ENCODE results near the gene CENPV. TPM values are rescaled to one million over a fixed set of nuclear protein-coding genes. Genes with fewer than 3 reads are reported as not detected.
"Not testable (repeated sequence)": the region's sequence is repeated elsewhere in the genome, so short reads cannot be mapped to it uniquely, and the experiment has no call there.

Gene CENPV
- total RNA-seq, 1 experiment from 2014 or later: 58.0 TPM

GRCh38 chr17:16391451-16391850, 38.2 kb upstream of the CENPV start:
- Mint-ChIP-seq H3K9me3 (ENCODE audit: low read depth, unreplicated experiment) (no peaks in the 10 kb centered on the region), H3K27ac (ENCODE audit: unreplicated experiment) (no peak overlapping the region), H3K27me3 (ENCODE audit: unreplicated experiment) (no peaks in the 10 kb centered on the region), H3K4me1 (ENCODE audit: low read depth, unreplicated experiment) (no peaks in the 10 kb centered on the region), H3K36me3 (ENCODE audit: insufficient read depth, unreplicated experiment) (peaks cover 10% of the 10 kb centered on the region), H3K4me3 (ENCODE audit: low read depth, unreplicated experiment) (no peak overlapping the region)
- no peak for DNase-seq
- CTCF ChIA-PET: no interaction called here
- no TSS peak for BruUV-seq (replicated peaks)
- no peak for TF ChIP-seq CTCF (IDR thresholded peaks at IDR 0.05; ENCODE audit: unreplicated experiment)
- intact Hi-C loops (cut with micrococcal nuclease; ENCODE audit: unreplicated experiment): no loop called here

DNA sequence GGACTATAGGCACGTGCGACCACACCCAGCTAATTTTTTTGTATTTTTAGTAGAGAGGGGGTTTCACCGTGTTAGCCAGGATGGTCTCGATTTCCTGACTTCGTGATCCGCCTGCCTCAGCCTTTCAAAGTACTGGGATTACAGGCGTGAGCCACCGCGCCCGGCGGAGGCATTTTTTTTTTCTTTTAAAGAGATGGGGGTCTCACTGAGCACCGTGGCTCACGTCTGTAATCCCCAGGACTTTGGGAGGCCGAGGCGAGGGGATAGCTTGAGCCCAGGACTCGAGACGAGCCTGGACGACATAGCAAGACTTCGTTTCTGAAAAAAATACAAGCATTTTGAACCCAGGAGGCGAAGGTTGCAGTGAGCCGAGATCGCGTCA, 32.8 kb upstream of the CENPV start:
- H3K27ac Mint-ChIP-seq (ENCODE audit: unreplicated experiment); BruUV-seq (replicated peaks); H3K27me3 Mint-ChIP-seq (ENCODE audit: unreplicated experiment); DNase-seq; H3K9me3 Mint-ChIP-seq (ENCODE audit: low read depth, unreplicated experiment); intact Hi-C loops (cut with micrococcal nuclease; ENCODE audit: unreplicated experiment); H3K4me1 Mint-ChIP-seq (ENCODE audit: low read depth, unreplicated experiment): not testable (repeated sequence)
- CTCF ChIA-PET: interaction anchor here (0.5 to 0.7 kb wide), 2 partner anchors 33 to 41 kb away, joined by 3 read pairs; no protein-coding TSS in a partner anchor
- H3K4me3 Mint-ChIP-seq (ENCODE audit: low read depth, unreplicated experiment): peak overlapping the region; percentile 74
- H3K36me3 Mint-ChIP-seq (ENCODE audit: insufficient read depth, unreplicated experiment): peaks cover 36% of the 10 kb centered on the region

- Mint-ChIP-seq H3K9me3 (ENCODE audit: low read depth, unreplicated experiment) (no peaks in the 10 kb centered on the region), H3K4me1 (ENCODE audit: low read depth, unreplicated experiment) (peaks cover 8% of the 10 kb centered on the region), H3K4me3 (ENCODE audit: low read depth, unreplicated experiment) (no peak overlapping the region), H3K36me3 (ENCODE audit: insufficient read depth, unreplicated experiment) (peaks cover 45% of the 10 kb centered on the region), H3K27ac (ENCODE audit: unreplicated experiment) (no peak overlapping the region), H3K27me3 (ENCODE audit: unreplicated experiment) (no peaks in the 10 kb centered on the region)
- BruUV-seq (replicated peaks): no TSS peak
- CTCF ChIA-PET: no interaction called here
- DNase-seq: no peak
- intact Hi-C loops (cut with micrococcal nuclease; ENCODE audit: unreplicated experiment): no loop called here
- TF ChIP-seq CTCF (IDR thresholded peaks at IDR 0.05; ENCODE audit: unreplicated experiment): no peak
Observed at GRCh38 chr17:16384557-16384956, 31.3 kb upstream of the CENPV start.

- no peak for TF ChIP-seq CTCF (IDR thresholded peaks at IDR 0.05; ENCODE audit: unreplicated experiment)
- no TSS peak for BruUV-seq (replicated peaks)
- intact Hi-C loops (cut with micrococcal nuclease; ENCODE audit: unreplicated experiment): no loop called here
- DNase-seq: no peak
- no peak overlapping the region for H3K27ac Mint-ChIP-seq (ENCODE audit: unreplicated experiment)
- CTCF ChIA-PET: no interaction called here
- H3K27me3 Mint-ChIP-seq (ENCODE audit: unreplicated experiment): no peaks in the 10 kb centered on the region
- H3K9me3 Mint-ChIP-seq (ENCODE audit: low read depth, unreplicated experiment): no peaks in the 10 kb centered on the region
- peaks cover 45% of the 10 kb centered on the region for H3K36me3 Mint-ChIP-seq (ENCODE audit: insufficient read depth, unreplicated experiment)
- H3K4me1 Mint-ChIP-seq (ENCODE audit: low read depth, unreplicated experiment): peaks cover 11% of the 10 kb centered on the region
- H3K4me3 Mint-ChIP-seq (ENCODE audit: low read depth, unreplicated experiment): no peak overlapping the region
Observed at GRCh38 chr17:16383772-16384287, 30.6 kb upstream of the CENPV start.

DNA sequence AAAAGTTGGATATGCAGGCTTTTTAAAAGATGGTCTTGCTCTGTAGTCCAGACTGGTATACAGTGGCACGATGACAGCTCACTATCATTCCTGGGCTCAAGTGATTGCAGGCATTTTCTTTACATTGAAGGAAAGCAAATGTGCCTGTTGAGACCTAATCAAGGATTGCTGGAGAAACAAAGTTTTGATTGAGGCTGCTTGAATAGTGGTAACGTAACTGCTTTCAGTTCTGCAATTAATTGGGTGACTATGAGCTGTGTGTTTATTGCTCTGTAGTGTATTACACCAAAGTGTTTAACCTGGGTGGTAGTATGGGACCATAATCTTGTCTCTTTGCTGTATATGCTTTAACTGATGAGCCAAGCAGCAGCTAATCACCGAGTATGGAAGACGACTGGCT, 29.9 kb upstream of the CENPV start:
- Mint-ChIP-seq H3K4me1 (ENCODE audit: low read depth, unreplicated experiment) (peaks cover 17% of the 10 kb centered on the region), H3K9me3 (ENCODE audit: low read depth, unreplicated experiment) (no peaks in the 10 kb centered on the region), H3K4me3 (ENCODE audit: low read depth, unreplicated experiment) (peak overlapping the region; percentile 85), H3K27ac (ENCODE audit: unreplicated experiment) (no peak overlapping the region), H3K27me3 (ENCODE audit: unreplicated experiment) (no peaks in the 10 kb centered on the region), H3K36me3 (ENCODE audit: insufficient read depth, unreplicated experiment) (peaks cover 45% of the 10 kb centered on the region)
- no peak for DNase-seq
- intact Hi-C loops (cut with micrococcal nuclease; ENCODE audit: unreplicated experiment): no loop called here
- CTCF ChIA-PET: no interaction called here
- TF ChIP-seq CTCF (IDR thresholded peaks at IDR 0.05; ENCODE audit: unreplicated experiment): no peak
- no TSS peak for BruUV-seq (replicated peaks)

All from Calu3 (cell line).